ENCODE data around the gene ELOVL3.
"Not testable (repeated sequence)": the region's sequence is repeated elsewhere in the genome, so short reads cannot be mapped to it uniquely, and the experiment has no call there.

Gene ELOVL3, protein sequence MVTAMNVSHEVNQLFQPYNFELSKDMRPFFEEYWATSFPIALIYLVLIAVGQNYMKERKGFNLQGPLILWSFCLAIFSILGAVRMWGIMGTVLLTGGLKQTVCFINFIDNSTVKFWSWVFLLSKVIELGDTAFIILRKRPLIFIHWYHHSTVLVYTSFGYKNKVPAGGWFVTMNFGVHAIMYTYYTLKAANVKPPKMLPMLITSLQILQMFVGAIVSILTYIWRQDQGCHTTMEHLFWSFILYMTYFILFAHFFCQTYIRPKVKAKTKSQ

DNA sequence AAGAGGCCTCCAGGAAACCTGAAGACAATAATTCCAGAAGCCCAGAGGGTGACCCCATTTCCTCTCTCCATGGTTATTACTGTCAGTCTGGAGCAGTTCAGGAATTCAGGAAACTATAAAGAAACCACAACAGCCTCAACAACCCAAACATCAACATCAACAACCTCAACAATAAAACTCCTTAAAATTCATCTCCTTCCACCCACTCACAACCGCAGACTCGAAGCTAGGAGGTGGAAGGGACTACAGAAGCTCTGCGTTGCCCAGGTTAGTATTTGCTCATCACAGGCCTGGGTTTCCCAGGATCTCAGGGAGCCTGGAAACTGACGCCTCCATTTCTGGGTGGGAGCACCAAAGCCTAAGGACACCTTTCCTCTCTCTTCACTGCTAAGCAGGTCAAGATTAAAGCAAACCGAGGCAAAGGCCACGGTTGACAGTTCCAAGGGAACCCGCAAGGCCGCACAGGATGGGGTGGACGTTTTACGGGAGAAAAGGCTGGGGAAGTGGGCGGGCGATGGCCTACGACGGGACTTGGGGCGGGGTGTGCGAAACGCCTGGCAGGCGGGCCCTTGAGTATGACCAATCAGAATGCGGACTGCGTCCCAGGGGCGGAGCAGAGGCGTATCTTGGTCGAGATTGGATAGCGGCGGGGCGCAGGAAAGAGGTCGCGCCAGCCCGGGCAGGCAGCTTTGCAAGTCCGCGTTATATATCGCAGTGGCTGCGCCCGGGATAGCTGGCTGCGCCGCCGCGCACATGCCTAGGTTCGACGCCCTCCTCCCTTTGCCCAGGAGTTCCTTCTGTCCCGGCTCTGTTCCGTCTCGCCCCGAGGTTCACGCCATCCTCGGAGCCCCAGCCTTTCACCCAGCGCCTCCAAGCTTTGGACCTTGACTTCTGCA is at the start of gene ELOVL3:
TSS of gene ELOVL3 (plus strand) at position 654 of the 896 bp plus-strand sequence. CDS start 250 bp downstream, outside the sequence.
- DNase-seq (ENCODE audit: low read depth in 2 of 3, low spot score in 2 of 3), result peak; percentile 43 to 61 (median 55)

DNA sequence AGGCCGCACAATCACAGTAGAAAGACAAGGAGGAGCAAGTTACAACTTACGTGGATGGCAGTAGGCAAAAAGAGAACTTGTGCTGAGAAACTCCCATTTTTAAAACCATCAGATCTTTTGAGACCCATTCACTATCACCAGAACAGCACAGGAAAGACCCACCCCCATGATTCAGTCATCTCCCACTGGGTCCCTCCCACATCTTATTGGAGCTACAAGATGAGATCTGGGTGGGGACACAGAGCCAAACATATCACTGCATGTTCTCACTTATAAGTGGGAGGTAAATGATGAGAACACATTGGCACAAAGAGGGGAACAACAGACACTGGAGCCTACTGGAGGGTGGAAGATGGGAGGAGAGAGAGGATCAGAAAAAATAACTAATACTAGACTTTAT is 41.5 kb upstream of the ELOVL3 start:
- no peak for DNase-seq (ENCODE audit: low read depth in 2 of 3, low spot score in 2 of 3)

DNA sequence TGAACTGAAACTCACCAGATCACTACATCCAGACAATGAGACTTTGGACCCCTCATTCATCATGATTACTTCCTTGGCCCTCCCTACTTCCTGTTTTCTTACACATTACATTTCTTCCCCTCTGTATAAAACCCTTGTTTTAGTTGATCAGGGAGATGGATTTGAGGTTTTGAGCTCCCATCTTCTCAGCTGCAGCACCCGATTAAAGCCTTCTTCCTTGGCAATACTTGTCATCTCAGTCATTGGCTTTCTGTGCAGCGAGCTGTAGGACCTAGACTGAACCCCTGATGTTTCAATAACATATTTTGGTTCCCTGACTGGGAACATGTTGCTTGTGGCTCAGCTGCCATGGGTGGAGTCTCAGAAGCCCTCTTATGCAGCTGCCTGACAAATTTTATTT is 40.8 kb upstream of the ELOVL3 start:
- DNase-seq (ENCODE audit: low read depth in 2 of 3, low spot score in 2 of 3), result no peak

DNA sequence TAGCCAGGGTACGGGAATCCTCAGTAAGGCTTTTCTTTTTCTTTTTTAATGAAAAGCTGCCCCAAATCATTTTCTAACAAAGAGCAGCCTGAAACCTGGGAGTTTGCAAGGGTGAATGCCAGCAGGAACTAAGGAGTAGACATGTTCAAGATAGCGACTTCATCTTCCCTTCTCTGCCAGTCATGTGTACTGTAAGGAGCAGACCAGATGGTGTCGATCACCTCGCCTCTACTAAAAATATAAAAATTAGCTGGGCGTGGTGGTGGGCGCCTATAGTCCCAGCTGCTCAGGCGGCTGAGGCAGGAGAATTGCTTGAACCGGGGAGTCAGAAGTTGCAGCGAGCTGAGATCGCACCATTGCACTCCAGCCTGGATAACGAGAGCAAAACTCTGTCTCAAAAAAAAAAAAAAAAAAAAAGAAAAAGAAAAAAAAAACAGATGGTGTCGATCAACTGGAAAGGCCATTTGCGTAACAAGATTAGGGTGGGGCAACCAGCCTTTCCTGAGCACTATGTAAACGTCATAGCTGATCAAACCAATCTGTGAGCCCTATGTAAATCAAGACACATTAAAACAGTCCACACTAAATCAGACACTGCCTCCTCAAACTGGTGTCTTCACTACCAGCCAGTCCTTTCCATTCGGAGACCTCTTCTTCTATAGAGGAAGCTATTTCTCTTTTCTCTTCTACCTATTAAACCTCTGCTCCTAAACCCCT is 40.1 kb upstream of the ELOVL3 start:
- no peak for DNase-seq (ENCODE audit: low read depth in 2 of 3, low spot score in 2 of 3)

DNA sequence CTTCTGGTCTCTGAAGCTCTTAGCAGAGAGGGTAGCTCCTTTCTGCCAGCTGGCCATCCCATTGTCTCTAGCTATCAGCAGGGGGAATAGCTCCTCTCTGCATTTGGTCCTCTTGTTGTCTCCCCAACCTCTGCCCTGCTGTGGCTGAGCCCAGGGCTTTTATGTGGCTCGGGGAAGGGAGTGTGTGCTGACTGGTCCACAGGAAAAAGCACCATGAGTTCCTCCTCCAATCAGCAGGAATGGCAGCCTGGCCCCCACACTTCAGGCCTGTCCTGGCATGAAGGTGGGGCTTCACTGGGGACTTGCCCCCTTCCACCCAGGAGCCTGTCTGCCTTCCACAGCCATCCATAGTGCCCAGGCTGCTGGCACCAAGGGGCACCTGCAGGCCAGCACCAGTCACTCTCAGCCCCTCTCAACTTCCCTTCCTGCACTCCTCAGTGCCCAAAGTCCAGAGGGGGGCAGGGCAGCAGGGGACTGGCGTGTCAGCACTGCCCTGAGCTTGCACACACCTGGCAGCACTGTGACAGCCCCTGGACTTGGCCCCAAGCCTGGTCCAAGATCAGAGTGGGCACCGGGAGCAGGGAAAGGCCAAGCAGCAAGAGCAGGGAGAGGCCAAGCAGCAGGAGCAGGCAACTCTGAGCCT is 37.7 kb upstream of the ELOVL3 start:
- no peak for DNase-seq (ENCODE audit: low read depth in 2 of 3, low spot score in 2 of 3)

DNA sequence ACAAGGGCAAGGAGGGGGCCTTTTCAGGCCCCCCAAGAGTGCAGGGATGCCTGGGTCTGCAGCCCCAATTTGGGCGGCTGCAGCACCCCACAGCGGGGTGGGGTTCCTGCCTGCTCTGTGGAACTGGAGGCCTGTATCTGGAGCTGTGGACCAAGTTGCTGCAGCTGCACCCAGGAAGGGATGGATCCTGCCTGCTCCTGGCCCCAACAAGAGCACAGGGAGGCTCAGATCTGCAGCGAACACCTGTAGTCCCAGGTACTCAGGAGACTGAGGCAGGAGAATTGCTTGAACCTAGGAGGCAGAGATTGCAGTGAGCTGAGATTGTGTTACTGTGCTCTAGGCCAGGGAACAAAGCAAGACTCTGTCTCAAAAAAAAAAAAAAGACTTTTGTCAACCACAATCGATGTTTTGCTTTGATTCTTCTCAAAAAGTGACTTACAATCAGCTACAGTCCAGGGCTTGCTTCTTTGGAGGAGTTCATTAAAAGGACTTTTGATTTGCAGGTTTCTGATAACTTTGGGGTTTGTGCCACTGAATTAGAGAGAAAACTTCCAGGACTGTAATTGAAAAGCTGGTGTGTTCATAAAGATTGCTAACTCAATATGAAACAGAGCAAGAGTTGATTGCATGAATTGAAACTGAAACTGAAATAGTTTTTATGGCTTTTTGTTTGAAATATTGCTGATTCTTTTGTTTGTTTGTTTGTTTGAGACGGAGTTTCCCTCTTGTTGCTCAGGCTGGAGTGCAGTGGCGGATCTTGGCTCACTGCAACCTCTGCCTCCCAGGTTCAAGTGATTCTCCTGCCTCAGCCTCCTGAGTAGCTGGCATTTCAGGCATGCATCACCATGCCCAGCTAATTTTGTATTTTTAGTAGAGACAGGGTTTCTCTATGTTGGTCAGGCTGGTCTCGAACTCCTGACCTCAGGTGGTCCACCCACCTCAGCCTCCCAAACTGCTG is 36.9 kb upstream of the ELOVL3 start:
- not testable (repeated sequence) for DNase-seq (ENCODE audit: low read depth in 2 of 3, low spot score in 2 of 3)

DNA sequence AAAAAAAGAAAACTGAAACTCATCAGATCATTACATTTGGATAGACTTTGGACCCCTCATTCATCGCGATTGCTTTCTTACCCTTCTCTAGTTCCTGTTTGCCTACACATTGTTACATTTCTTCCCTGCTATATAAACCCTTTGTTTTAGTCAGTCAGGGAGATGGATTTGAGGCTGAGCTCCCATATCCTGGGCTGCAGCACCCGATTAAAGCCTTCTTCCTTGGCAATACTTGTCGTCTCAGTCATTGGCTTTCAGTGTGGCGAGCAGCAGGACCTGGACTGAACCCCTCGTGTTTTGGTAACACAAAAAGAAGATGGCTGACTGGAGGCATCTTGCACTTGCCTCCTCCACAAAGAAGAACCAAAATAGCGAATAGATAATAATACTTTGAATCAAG is 34.1 kb upstream of the ELOVL3 start:
- DNase-seq (ENCODE audit: low read depth in 2 of 3, low spot score in 2 of 3), result no peak

DNA sequence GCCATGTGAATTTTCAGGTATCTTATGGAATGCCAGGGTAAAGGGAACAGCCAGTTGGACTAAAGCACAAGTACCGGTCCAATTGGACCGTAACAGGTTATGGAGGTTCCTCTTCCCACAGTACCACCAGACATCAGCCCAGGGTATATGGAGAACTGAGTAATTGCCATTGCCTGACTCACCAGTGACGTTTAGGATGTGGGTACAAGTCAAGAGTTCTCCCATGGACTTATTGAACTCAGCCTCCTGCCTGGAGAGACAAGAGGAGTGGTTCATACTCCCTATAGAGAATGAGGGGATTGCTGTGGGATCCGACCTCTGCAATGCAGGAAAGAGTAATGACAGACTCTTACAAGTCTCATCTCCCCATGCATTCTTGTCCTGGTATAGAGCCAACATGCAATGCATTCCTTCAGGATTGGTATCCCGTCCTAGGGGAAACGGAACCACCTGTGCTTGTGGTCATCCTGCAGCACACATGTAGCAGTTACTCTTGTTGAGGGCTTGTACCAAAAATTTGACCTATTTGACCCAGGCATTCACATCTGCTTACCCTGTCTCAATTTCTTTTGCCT is 30.7 kb upstream of the ELOVL3 start:
- no peak for DNase-seq (ENCODE audit: low read depth in 2 of 3, low spot score in 2 of 3)

DNA sequence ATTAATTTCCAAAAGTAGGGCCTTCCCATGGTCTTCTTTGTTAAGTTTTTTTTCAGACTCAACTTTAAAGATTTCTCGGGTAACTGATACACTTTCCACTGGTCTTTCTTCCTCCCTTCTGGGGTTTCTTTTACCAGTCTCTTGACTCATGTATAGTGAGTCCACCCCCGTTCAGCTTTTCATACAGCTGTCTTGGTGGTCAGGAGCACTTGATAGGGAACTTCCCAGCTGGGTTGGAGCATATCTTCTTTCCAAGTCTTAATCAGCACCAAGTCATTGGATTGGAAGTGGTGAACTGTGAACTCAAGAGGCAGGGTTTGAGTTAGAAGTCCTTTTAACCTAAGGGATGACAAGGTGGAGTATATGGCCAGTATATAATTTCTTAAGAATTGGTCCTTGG is 29.2 kb upstream of the ELOVL3 start:
- DNase-seq (ENCODE audit: low read depth in 2 of 3, low spot score in 2 of 3), result no peak

DNA sequence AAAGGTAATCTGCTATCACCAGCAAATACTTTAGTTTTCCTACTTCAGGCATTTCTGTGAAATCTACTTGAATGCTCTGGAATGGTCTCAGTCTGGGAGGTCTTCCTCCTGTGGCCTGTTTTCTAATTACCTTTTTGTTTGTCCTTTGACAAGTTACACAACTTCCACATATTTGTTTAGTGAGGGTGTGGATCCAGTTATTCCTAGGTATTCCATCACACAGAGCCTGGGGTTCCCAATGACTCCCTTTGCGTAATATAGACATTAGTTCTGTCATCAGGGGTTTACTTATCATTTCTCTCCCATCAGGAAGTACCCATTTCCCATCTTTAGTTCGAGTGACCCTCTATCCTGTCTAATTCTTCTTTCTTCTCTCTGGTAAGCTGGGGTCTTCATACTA is 28.1 kb upstream of the ELOVL3 start:
- DNase-seq (ENCODE audit: low read depth in 2 of 3, low spot score in 2 of 3), result no peak

DNA sequence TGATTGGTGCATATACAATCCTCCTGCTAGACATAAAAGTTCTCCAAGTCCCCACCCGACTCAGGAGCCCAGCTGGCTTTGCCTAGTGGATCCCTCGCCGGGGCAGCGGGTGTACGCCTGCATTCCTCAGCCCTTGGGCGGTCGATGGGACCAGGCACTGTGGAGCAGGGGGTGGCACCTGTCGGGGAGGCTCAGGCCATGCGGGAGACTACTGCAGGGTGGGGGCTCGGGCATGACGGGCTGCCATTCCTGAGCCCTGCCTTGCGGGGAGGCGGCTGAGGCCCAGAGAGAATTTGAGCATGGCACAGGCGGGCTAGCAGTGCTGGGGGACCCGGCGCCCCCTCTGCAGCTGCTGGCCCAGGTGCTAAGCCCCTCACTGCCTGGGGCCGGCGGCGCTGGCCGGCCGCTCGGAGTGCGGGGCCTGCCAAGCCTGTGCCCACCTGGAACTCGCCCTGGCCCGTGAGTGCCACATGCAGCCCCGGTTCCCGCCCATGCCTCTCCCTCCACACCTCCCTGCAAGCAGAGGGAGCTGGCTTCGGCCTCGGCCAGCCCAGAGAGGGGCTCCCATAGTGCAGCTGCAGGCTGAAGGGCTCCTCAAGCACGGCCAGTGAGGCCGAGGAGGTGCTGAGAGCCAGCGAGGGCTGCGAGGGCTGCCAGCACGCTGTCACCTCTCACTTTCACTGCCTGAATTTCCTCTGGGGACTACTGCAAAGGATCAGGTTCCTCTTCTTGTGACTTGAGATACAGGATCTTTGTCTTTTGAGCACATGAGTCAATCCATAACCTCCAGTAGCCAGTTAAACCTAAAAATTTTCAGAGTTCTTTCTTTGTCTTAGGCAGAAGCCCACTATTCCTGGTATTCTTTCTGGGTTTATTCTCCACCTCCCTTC is 25.1 kb upstream of the ELOVL3 start:
- no peak for DNase-seq (ENCODE audit: low read depth in 2 of 3, low spot score in 2 of 3)

DNA sequence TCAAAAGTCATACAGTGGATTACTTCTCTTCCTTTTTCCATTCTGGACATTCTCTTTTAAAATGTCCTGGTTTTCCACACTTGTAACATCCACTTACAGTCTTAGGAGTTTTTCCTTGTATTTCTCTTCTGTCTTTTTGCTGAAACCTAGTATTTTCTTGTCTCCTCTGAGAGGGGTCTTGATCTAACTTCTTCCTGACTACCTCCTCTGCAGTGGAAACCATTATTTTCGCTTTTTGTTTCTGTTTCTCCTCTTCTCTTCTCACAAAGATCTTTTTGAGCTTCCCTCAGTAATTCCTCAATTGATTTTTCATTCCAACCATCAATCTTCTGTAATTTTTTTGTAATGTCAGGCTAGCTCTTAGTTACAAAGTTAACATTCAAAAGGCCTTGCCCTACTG is 23.7 kb upstream of the ELOVL3 start:
- DNase-seq (ENCODE audit: low read depth in 2 of 3, low spot score in 2 of 3), result no peak

DNA sequence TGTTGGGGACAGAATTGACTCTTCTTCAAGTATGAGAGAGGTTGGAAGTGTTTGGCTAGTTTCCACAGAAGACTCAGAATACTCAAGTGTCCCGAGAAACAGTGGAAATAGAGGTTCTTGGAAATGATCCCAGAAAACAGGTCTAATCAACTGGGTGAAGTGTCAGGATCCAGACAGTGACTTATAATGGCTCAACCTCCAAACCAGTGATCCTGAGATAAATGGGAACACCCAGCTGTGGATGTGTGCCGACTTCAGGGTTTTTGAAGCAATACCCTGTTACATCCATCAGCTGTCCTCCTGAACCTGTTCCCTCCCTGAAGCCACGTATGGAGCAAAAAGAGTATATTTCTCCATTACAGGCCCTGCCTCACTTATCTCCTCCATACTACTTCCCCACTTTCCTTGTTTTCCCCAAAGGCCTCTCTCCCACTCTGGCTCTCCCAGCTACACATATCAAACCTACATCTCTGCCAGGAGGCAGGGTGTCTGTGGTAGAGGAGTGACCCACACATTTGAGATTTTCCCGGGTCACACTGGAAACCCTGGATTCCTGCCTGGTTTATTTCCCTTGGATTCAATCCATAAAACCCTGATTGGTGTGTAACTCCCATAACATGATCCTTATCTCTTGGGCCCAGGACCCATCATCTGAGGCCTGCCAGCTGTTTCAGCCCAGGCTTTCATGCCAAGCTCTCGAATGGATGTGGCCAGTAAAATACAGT is 17.6 kb upstream of the ELOVL3 start:
- no peak for DNase-seq (ENCODE audit: low read depth in 2 of 3, low spot score in 2 of 3)

DNA sequence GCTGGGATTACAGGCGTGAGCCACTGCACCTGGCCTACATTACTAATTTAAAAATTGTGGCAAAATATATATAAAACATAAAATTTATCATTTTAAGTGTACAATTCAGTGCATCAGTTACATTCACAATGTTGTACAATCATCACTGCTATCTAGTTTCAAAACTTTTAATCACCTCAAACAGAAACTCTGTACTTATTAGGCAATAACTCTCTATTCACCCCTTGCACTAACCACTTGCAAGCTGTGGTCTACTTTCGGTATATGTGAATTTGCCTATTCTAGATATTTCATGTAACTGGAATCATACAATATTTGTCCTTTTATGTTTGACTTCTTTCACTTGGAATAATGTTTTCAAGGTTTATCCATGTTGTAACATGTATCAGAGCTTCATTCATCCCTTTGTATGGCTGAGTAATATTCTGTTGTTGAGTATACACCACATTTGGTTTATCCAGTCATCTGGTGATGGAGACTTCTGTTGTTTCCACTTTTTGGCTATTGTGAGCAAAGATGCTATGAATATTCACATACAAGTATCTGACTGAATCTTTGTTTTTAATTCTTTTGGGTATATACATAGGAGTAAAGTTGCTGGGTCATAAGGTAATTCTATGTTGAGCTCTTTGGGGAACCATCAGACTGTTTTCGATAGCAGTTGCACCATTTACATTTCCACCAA is 14.3 kb upstream of the ELOVL3 start:
- DNase-seq (ENCODE audit: low read depth in 2 of 3, low spot score in 2 of 3), result no peak

DNA sequence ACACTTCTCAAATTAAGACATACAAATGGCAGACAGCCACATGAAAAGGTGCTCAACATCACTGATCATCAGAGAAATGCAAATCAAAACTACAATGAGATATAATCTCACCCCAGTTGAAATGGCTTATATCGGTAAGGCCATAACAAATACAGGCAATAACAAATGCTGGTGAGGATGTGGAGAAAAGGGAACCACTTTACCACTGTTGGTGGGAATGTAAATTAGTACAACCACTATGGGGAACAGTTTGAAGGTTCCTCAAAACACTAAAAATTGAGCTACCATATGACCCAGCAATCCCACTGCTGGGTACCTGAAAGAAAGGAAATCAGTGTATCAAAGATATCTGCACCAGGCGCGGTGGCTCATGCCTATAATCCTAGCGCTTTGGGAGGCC is 12.5 kb upstream of the ELOVL3 start:
- DNase-seq (ENCODE audit: low read depth in 2 of 3, low spot score in 2 of 3), result not testable (repeated sequence)

DNA sequence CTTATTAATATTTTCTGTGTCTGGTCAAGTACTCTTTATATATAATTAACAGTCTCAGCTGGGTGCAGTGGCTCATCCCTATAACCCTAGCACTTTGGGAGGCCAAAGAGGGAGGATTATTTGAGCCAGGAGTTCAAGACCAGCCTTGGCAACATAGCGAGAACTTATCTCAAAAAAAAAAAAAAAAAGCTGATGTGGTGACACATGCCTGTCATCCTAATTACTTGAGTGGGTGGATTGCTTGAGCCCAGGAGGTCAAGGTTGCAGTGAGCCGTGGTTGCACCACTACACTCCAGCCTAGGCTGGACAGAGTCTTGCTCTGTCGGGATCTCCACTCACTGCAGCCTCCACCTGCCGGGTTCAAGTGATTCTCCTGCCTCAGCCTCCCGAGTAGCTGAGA is 6.7 kb upstream of the ELOVL3 start:
- DNase-seq (ENCODE audit: low read depth in 2 of 3, low spot score in 2 of 3), result no peak

DNA sequence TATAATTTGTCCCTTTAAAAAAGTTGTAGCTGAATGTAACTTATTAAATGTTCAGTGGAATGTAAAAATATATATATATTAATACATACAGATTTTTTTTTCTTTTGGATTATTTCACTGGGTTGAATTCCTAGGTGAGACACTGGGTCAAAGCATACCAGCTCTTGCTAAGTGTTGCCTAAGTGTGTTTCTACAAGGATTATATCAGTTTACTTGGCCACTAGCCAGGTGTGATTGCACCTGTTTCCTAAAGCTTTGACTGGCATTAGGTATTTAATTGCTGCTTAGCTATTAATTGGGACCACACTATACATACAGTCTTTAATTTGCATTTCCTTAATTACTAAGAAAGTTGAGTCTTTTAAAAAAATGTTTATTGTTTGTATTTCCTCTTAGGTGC is 5.5 kb upstream of the ELOVL3 start:
- DNase-seq (ENCODE audit: low read depth in 2 of 3, low spot score in 2 of 3), result no peak

DNA sequence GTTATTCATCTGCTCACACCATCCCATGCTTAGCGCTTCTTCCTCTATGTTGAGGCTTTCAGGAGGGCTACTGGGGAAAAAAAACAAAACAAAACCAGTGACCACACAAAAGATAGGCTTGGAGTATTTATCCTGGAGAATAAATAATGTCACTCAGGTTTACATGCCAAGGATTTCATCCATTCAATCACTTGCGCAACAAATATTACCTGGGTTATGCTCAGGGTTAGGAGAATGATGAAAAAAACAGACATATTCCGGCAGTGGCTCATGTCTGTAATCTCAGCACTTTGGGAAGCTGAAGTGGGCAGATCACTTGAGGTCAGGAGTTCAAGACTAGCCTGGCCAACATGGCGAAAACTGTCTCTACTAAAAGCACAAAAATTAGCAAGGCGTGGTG is 3.3 kb upstream of the ELOVL3 start:
- no peak for DNase-seq (ENCODE audit: low read depth in 2 of 3, low spot score in 2 of 3)

Measured in activated CD8-positive, alpha-beta memory T cell treated with anti-CD3 and anti-CD28 coated beads for 48 hours (primary cell).